GM19455 (cell line): Measurements from ENCODE around the gene ANKRD13B.
"Not testable (repeated sequence)": the region's sequence is repeated elsewhere in the genome, so short reads cannot be mapped to it uniquely, and the experiment has no call there.

Experiments used
- ATAC-seq: cut with Tn5 transposase; IDR thresholded peaks from one replicate; pipeline ENCODE4 v1.9.1; 2021; ENCODE audit not compliant: unreplicated experiment

The ANKRD13B gene

DNA sequence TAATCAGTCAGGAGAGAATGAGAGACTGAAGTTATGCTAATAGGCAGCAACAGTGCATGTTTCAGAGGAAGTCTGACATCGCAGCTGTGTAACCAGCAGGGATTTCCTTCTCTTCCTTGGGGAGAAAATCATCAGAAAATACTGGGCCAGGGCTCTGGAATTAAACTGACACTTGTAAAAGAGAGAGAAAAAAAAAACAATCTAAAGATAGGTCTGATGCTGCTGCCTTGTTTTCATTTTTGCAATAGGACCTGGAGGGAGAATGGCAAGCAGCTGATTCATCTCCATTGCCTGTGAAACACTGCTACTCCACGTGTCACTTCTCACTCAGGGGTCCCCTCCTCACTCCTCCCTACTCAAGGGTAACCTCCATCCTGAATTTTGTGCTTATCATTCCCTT is 47.5 kb downstream of the ANKRD13B start:
- ATAC-seq: no peak

DNA sequence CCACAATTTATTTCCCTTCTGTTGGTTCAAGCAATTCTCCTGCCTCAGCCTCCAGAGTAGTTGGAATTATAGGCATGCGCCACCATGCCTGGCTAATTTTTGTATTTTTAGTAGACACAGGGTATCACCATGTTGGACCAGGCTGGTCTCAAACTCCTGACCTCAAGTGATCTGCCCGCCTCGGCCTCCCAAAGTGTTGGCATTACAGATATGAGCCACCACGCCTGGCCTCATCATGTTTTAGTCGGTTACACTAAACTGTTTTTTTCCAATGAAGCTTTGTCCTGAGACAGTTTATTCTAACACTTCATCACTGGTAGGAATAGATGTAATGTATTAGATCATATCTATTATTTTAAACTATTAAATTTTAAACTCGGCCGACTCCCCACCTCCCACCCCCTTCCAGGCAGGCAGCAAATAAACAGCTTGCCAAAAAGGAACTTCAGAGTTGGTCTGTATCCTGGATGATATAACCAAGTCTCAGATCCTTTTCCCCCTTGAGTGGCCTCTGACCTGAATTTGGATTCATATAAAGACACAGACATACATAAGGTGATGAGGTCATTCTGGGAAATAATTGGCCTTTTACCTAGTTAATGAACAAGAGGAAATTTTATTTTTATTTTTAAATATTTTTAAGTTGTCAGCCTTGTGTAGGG is 48.2 kb downstream of the ANKRD13B start:
- ATAC-seq: no peak

DNA sequence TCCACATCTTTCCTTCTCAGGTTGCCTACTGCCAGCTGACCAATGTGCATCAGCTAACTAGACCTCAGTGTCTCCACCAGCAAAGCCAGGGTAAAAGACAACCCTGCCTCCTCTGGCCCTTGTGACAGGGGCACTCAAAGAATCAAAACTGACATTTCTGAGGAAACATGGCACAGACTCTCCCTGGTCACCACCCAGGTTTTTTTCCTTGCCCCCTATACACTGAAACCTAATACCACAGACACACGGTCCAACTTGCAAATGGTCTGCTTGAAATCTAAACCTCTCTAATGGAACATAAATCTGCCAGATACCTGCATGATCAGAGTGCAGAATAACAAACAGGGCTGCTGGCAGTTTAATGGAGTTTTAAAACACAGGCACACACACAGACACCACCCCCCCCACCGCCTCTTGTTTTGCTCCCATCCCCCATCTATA is 49.3 kb downstream of the ANKRD13B start:
- ATAC-seq: no peak

DNA sequence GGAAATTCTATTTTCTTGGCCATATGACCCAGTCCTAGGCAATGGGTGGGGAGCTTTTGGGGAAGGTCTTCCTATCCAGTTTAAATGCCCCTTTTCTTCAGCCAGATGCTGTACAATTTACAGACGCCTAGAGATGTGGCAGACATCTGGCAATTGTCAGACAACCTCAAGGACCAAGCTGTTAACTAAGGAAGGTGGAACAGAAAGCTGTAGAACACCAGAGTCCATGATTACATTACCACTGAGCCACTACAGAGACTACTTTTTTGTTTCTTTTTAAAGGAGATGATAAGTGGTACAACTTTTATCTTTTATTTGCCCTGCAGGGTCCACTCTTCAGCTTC is 50.9 kb downstream of the ANKRD13B start:
- ATAC-seq: no peak

DNA sequence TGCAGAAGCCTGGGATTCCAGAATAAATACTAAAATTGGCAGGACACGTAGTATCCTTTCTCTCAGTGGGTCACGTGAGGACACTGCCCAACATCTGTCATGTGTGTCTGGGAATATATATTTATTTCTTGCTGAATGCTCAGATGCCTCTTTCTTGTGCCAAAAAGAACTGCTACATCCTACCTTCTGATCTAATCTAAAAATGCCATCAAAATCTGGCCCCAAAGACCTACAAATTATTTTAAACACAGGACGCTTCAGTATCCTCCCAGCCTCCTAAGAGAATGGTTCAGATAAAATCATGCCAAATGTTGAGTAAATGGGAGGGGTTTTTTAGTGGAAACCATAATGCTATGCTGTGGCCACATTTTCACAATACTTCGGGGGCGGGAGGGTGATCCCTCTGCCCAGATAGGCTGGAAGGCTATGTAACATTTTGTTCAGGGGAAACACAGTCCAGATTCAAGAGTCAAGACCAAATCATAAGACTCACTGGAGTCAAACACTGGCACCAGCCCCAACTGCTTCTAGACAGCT is 52.7 kb downstream of the ANKRD13B start:
- no peak for ATAC-seq

DNA sequence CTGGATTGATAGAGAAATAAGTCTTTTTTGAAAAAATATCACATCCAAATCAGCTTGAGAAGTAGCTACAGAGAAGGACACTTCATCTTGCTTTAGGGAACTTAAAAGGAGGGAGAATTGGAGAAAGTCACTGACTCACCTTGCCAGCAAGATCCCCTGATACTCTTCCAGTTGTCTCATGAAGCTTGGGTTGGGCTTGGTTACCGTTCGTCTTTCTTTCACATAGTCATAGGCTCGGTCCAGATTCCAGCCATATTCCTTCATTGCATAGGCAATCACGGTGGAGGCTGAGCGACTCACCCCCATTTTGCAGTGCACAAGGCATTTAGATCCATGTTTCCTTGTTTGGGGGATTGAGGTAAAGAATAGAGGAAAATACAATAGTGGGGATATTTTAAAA is 55.1 kb downstream of the ANKRD13B start:
- no peak for ATAC-seq

DNA sequence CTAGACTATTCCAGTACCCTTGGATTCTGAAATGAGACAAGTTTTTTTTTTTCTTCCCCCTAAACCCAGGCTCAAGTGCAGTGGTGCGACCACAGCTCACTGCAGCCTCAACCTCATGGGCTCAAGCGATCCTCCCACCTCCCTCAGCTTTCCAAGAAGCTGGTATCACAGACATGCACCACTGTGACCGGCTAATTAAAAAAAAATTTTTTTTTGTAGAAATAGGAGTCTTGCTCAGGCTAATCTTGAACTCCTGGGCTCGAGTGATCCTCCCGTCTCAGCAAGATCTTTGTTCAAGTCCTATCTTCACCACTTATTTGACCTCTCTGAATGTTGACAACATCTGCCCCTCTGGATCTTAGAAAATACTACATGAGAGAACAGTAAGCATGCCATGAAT is 56.4 kb downstream of the ANKRD13B start:
- no peak for ATAC-seq

DNA sequence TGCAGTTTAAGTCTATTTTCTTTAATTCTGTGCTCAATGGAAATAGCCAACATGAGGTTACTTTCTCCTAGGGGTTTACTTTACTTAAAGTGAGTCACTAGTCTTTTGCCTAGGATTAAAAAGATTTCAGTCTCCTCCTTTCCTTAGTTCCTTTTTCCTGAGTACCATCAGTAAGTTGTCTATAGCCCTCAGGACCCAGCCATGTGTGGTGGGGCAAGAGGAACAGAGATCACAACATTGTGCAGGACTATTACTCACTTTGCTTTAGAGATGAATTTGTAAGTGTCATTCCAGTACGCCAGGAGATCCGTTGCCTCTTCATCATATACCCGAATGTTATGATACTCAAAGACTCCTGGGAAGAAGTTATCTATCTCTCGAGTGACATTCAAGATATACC is 57.5 kb downstream of the ANKRD13B start:
- no peak for ATAC-seq

DNA sequence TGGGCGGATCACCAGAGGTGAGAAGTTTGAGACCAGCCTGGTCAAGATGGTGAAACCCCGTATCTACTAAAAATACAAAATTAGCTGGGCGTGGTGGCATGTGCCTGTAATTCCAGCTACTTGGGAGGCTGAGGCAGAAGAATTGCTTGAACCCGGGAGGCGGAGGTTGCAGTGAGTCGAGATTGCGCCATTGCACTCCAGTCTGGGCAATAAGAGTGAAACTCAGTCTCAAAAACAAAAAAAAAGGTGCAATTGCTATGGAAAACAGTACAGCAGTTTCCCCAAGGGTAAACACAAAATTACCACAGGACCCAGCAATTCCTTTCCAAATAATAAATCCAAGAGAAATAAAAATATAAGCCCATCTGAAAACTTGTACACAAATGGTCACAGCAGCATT is 59.0 kb downstream of the ANKRD13B start:
- ATAC-seq: not testable (repeated sequence)

DNA sequence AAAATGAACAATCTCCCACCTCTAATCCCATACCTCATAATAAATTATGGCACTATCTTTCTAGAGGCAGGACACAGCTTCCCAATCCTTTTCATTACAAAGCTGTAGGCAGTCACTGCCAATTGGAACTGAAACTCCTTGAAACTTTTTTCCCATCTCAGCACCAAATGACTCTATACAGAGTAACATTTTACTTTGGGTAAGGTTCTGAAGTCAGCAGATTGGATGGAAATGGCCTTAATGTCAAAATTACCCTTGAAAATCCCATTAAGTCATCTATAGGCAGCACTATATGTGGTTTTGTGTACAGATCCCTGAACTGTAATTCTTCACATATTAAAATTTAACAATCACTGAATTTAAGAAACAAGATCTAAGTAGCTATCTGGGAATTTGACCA is 60.0 kb downstream of the ANKRD13B start:
- ATAC-seq: no peak

DNA sequence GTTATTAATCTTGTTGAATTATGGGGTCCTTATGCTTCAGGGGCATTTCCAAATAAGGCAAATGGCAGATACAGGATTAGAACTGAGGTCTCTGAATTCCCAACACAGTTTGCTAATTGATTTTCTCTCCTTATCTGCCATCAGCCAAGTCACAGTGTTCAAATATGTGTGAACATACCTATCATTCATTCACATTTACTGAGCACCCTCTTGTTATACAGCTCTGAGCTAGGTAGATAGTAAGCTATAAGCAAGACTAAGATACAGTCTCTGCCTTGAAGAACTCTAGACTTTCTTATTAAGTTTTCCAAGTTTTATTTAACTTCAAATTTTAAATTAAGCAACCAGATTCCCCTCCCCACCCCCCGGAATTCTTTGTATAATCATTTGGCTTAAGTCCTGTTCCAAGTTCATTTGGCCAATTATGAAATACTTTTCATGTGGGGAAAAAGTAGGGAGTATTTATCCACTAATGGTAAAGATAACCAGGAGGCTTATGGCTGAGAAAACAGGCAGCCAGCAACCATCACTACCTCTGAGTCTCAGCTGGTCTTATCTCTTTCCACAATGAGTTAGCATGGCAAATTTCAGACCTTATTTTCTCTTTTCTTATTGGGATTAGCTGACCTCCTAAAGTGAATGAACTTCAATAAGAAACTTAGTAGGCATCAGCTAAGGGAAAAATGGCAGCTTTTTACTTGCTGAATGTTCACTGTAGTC is 61.2 kb downstream of the ANKRD13B start:
- ATAC-seq: no peak

DNA sequence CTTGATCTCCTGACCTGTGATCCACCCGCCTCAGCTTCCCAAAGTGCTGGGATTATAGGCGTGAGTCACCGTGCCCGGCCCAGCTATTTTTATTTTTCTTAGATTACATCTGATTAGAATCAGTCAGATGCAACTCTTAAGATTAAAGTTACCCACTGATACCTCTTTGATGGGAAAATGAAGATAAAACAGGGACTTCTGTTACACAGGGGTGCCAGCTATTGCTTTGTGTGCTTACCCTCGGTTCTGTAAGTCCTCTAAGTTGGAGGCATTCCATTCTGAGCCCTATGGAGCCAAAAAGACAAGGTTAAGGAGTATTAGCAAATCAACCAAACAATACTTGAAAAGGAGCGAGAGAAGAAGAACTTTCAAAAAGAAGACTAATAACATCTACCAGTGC is 62.4 kb downstream of the ANKRD13B start:
- no peak for ATAC-seq

DNA sequence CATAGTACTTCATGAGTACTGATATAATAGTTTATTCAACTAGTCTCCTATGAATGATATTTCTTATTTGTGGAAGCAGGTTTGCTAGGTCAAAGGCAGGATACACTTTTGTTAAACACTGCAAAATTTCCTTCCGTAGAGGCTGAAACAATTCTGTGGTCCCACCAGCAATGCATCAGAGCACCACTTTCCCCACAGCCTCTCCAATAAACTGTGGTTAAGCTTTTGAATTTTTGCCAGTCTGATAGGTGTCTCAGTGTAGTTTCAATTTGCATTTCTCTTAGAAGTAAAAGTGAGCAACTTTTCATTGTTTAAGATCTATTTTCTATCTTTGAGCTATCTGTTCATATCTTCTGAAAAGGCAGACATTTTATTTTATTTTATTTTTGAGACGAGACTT is 66.2 kb downstream of the ANKRD13B start:
- ATAC-seq: no peak

DNA sequence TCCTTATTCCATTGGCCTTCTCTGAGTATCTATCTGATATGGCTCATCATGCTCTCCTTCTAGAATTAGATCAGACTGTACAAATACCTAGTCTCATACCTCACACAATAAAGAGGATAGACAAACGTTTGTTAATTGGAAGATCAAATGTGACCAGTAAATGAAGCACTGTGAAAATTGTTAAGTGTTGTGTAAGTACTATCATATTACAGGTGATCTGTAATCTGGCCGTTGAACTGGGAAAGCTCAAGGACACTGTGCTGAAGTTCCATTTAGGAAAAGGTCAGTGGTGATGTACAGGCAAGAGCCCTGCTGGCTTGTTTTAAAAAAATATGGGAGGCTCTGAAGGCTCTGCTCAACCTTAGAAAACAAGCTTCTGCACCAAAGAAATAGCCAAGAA is 68.3 kb downstream of the ANKRD13B start:
- ATAC-seq: no peak

DNA sequence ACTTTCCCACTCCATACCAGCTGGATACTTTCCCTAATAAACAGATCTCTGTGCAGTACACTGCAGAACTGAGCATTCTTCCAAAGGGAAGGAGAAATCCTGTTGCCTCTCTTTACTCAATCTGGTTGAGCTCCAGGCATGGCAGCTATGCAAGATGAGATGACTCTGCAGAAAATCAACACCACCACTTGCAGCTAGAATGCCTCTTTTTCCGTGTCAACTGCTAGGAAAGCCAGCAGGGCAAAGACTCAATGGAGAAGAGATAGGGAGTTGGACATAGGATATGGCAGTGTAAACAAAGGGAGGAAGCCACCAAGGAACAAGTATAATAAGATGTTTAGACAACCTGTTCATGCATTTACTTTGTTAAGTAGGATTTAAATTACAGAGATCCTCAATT is 70.2 kb downstream of the ANKRD13B start:
- no peak for ATAC-seq
